Gastroesophageal sphincter (tissue), 3 donors: ENCODE measurements around the gene GDA.

Experiments
- CTCF ChIP-seq, 4 experiments: fragments of 200-600 bp in 2 of 4; fragments of 450-650 bp in 2 of 4; sonication (generic) in 1 of 4; IDR thresholded peaks; one replicate each; pipeline ENCODE4 v1.5.1; 2017 to 2019; ENCODE audit warnings: antibody characterized with exemption in 4 of 4, mild to moderate bottlenecking in 2 of 4, moderate library complexity in 2 of 4
- POLR2A ChIP-seq, 2 donors: fragments of 450-650 bp; IDR thresholded peaks; one replicate each; pipeline ENCODE4 v1.6.1; 2017; ENCODE audit warnings: antibody characterized with exemption in 2 of 2, mild to moderate bottlenecking in 2 of 2, moderate library complexity in 1 of 2
- POLR2AphosphoS5 ChIP-seq: sonication (generic); formaldehyde crosslinking; IDR thresholded peaks from one replicate; pipeline ENCODE4 v1.6.1; 2017; ENCODE audit warnings: antibody characterized with exemption

- TF ChIP-seq CTCF (IDR thresholded peaks at IDR 0.05) (no peak), POLR2A (IDR thresholded peaks at IDR 0.05) (no peak), POLR2AphosphoS5 (no peak)
Observed at GRCh38 chr9:72131206-72131605, 18.0 kb upstream of the GDA start.
